8988T (cell line): Measurements from ENCODE around the gene CCDC183.
"Not testable (repeated sequence)": the region's sequence is repeated elsewhere in the genome, so short reads cannot be mapped to it uniquely, and the experiment has no call there.

Experiments used
- DNase-seq: peaks from one replicate; pipeline ENCODE4 v3.0.0; 2011

CCDC183 gene

DNA sequence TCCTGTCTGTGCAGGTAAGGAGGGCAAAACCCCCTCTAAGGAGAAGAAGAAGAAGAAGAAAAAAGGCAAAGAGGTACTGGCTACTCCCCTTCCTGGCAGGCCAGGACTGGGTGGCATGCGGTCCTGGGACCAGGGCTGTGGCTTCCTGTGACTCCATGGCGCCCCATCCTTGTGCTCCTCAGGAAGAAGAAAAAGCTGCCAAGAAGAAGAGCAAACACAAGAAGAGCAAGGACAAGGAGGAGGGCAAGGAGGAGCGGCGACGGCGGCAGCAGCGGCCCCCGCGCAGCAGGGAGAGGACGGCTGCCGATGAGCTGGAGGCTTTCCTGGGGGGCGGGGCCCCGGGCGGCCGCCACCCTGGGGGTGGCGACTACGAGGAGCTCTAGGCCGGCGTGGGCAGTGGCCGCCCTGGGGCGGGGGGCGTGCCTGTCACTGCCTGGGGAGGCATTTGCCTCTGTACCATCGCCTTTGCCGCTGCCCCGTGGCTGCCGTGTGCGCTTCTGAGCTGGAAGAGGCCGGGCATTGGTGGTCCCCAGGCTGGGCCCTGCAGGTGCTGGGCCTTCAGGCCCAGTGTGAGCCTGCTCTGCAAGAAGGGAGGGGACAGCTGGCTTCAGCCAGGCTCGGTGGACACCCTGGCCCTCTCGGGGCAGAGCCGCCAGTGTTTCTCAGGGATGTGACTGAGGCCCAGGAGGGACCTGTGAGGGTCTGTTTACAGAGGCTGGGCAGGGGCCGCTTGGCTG is 44.2 kb downstream of the CCDC183 start:
- DNase-seq, result no peak

DNA sequence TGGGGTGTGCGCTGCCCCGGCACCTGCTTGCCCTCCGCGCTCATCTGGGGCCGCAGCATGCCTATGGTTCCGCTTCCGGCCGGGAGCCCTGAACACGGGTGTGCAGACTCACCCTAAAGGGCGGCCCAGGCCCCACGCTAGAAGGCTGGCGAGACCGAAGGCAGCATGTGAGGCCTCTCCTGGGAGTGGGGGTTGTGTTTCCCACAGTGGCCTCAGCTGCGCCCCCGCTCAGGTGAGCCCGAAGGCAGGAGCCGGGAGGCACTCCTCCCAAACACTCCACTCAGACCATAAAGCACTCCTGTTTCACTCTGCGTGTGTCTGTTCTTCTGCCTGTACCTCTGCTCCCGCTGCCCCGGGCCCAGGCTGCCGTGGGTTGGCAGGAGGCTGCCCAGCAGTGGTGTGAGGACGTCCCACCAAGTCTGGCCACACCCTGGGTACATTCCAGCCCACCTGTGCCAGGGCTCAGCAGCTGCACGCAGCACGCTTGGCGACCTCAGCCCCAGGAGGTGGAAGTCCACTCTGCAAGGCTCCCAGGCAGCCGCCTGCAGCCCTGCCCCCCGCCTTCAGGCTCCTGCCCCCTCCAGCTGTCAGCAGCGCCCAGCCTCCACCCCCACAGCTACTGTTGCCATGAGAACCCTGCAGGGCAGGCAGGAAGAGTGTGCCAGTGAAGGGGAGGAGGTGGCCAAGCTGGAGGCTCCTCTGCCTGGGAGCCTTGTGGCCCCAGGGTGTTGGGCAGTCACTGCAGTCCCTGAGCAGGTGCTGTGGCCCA is 44.9 kb downstream of the CCDC183 start:
- DNase-seq, result no peak

DNA sequence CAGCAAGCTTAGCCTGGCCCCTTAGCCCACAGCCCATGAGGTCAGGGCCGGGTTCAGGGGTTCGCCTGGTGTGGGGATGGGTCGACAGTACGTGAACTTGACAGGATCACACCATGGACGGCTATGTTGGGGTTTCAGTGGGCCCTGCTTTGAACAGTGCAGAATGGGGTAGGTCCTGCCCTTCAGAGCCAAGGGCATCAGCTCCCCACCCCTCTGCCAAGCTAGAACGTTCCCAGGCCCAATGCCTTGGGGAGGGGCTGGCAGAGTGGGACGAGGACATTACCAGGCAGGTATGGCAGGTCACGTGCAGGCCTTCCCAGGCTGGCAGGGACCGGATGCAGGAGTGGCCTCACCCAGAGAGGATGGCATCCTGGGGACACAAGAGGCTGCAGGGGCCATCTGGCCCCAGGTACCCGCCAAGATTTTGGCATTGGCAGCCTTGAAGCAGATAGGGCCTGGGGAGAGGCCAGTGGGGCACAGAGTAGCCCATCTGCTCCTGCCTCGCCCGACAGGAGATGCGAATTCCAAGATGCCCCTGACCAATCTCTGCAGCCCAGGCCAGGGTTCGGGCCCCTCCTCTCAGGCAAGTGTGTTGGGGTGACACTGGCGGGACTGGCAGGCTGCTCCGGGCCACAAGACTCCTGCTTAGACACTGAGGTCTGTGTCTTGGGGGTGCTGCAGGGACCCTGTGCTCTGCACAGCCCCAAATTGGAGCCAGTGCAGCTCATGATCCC is 45.7 kb downstream of the CCDC183 start:
- DNase-seq, result not testable (repeated sequence)

DNA sequence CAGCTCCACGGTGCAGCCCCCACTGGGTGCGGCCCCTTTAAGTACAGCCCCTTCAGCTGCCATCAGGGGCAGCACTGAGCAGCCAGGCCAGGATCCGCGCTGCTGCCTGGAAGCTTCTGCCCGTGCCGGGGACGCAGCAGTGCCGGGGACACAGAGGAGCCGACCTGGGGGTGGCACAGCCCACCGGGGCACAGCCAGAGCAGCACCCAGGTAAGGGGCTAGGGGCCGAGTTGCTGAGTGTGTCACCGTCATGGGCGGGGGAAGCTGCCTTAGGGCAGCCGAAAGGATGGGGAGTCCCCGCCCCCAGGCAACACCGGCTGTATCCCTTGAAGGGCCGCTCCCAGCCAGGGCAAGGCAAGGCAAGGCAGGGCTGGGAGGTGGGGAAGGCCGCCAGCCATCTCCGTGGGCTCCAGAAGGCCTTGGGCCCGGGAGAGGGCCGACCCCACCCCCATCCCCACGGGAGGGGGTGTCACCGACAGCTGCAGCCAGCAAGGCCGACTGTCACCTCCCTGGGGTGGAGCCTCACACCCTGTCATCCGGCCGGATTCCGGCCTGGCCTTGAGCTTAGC is 46.3 kb downstream of the CCDC183 start, which contains the start of gene AJM1:
Gene AJM1 (plus strand): TSS at position 99 of the 569 bp plus-strand sequence. CDS start 1,937 bp downstream, outside the sequence.
- peak; percentile 96 for DNase-seq

DNA sequence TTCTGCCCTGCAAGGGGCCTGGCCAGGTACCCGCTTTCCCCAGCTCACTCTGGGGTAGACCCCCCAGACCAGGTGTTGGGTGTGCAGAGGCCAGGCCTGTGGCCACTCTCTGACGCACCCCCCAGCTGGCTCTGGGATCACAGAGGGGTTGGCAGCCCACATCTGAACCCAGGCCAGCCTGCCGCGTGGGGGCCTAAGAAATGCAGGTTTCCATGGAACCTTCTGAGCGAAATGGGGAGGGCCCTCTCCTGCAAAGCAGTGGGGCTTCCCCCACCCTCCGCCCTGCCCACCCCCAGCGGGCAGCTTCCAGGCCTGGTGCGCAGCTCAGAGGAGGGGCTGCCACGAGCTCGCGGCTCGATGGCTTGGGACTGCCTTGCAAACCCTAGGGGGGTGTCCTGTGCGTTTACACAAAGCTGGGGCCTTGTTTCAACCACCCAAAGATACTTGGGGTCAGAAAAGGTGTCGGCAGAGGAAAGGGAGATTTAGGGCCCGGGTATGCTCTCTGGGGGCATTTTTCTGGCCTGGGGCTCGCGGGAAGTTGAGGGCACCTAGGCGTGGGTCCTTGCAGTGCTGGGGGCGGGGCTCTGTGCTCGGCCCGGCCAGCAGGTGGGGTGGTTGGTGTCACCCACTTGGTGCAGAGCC is 47.1 kb downstream of the CCDC183 start:
- not testable (repeated sequence) for DNase-seq

DNA sequence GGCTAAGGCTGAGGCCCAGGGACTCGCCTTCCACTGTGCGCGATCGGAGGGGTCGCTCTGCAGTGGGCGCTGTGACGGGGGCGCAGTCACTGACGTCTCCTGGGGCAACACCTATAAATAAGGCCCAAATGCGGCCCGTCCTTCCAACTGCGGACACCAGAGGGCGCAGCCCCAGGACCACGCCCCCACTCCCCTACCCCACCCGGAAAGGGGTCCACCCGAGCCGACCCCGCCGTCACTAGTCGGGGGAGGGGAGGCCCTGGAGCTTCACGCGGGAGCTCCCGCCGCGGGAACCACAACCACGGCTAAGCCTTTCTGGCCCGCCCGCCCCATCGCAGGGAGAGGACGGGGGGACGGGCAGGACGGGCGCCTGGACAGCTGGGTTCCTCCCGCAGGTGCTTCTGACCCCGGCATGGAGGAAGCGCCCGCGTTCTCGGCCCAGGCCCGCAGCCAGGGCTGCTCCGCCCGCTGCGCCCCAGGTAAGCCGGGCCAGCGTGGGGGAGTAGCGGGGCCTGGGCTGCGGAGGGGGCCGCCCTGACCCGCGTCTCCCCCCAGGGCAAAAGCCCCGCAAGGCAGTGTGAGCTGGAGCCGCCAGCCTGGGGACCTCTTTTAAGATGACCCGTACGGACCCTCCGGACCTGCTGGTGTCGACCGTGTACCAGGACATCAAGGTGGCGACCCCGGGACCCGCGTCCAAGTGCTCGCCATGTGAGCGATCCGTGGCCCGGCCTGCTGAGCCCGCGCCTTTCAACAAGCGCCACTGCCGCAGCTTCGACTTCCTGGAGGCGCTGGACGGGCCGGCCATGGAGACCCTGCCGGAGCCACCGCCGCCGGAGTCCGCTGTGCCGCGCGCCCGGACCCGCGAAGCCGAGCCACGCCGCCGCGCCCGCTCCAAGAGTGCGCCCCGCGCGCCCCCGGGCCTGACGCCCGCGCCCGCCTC is 47.9 kb downstream of the CCDC183 start:
- DNase-seq, result not testable (repeated sequence)

DNA sequence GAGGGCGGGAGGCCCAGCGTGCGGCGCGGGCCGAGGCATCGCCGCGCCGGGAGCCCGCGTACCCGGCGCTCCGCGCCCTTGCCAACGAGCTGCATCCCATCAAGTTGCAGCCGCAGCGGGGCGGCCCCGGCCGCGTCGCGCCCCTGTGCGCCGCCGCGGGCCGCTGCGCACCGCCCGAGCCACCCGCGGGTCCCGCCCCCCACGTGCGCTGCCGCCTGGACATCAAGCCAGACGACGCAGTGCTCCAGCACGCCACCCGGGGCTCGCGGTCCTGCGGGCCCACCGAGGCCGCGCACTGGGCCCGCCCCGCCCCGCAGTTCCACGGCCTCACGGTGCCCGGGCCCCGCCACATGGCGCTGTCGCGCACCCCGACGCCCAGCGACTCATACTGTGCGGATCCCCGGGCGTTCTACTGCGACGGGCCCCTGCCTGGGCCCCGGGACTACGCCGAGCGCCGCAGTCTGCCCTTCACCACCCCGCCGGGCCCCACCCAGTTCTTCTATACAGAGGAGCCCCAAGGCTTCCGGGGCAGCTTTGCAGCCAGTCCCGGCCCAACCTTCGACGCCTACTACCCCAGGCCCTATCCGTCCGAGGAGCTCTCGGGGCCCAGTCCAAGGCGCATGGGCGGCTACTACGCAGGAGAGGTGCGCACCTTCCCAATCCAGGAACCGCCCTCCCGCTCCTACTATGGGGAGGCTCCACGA is 48.8 kb downstream of the CCDC183 start:
- DNase-seq, result no peak

DNA sequence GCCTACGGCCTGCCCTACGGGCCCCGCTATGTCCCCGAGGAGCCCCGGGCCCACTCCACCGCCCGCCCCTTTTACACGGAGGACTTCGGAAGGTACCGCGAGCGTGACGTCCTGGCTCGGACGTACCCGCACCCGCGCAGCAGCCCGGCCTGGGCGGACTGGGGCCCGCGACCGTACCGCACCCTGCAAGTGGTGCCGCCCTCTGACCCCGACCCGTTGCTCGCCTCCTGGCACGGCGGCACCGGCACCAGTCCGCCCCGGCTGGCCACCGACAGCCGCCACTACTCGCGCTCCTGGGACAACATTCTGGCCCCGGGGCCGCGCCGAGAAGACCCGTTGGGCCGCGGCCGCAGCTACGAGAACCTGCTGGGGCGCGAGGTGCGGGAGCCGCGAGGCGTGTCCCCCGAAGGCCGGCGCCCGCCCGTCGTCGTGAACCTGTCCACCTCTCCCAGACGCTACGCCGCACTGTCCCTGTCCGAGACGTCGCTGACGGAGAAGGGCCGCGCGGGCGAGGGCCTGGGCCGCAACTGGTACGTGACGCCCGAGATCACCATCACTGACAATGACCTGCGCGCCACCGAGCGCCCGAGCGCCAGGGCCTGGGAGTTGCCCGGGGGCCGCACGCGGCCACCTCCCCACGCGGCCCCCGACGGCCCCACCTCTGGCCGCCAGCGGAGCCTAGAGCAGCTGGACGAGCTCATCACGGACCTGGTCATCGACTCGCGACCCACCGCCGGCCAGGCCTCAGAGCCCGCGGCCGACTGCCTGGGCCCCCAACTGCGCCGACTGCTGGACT is 49.5 kb downstream of the CCDC183 start:
- DNase-seq, result no peak

DNA sequence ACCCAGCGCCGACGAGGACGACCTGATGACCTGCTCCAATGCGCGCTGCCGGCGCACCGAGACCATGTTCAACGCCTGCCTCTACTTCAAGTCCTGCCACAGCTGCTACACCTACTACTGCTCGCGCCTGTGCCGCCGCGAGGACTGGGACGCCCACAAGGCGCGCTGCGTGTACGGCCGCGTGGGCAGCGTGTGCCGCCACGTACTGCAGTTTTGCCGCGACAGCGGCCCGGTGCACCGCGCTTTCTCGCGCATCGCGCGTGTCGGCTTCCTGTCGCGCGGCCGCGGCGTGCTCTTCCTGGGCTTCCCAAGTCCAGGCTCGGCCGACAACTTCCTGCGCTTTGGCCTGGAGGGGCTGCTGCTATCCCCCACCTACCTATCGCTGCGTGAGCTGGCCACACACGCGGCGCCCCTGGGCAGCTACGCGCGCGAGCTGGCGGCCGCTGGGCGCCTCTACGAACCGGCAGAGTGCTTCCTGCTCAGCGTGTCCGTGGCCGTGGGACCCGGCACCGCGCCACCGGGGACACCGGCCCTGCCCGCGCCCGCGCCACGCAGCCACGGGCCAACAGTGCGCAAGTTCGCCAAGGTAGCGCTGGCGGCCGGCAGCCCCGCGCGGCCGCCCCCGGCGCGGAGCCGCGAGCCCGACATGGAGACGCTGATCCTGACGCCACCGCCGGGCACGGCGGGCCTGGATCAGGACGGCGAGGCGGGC is 50.4 kb downstream of the CCDC183 start:
- no peak for DNase-seq

DNA sequence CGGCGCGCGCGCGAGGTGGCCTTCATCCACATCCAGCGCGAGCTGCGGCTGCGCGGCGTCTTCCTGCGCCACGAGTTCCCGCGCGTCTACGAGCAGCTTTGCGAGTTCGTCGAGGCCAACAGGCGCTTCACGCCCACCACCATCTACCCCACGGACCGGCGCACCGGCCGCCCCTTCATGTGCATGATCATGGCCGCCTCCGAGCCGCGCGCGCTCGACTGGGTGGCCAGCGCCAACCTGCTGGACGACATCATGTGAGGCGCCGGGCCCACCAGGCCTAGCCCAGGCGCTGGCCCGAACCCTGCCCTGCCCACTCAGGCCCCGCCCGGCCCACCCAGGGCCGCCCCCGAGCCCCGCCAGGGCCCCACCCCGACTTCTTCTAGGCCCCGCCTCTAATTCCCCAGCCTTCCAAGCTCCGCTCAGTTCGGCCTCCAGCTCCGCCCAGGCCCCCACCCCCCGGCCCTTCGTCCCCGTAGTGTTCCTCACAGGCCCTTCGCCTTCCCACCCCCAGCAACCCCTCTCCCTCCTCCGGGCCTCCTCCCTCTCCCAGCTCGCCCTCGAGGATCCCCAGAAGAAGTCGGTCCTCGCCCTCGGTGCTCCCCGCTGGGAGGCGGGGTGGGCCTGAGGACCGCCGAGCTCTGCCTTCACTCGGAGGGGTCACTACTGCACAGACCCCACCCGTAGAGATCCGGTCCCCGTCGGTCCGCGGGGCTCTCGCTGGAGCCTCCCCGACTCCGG is 51.1 kb downstream of the CCDC183 start:
- DNase-seq, result peak; percentile 92

DNA sequence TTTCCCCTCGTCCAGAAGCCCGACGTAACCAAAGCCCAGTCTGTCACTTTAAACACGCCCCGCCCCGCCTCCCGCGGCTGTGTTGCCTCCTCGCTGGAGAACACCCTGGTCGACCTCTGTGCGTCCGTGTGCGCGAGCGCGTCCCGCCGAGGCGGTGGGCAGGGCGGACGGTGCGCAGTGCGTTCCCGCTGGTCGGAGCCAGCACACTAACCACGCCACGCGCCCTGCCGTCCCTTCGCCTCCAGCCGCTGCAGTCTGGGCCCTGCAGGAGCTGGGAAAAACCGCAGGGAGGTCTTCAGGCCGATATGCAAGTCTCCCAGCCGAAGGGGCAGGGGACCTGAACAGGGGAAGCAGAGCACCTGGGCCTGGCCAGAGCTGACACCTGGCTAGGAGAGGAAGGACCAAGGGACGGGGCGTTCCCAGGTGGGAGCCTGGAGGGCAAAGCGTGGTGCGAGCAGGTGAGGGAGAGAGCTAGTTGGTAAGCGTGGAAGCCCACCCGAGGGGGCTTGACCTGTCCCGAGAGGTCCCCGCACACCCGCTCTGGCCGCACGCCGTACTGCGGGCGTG is 51.8 kb downstream of the CCDC183 start:
- peak; percentile 92 for DNase-seq

DNA sequence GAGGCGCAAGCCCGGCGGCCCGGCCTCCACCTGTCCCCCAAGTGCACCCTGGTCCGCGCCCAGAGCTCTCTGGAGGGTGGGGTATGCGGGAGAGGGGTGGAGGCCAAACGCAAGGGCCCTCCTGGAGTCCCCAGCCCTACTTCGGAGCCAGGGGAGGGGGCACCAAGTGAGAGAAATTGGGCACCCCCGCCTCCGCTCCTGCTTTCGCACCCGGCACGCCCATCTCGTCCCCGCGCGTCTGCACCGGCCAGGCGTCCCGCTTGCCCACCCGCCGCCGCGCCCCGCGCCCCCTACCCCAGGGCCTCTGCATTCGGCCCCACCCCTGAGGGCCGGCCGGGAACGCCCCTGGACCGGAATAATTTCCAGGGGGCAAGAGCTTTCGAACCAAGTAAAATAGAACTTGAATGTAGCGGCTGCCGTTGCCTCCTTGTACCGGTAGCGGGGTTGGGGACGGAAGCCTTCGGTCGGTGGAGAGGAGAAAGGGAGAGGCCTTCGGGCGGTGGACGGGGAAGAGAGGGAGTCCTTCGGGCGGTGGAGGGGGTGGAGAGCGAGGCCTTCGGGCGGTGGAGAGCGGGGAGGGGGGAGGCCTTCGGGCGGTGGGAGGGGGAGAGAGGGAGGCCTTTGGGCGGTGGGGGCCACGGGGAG is 52.4 kb downstream of the CCDC183 start:
- DNase-seq, result peak; percentile 94

DNA sequence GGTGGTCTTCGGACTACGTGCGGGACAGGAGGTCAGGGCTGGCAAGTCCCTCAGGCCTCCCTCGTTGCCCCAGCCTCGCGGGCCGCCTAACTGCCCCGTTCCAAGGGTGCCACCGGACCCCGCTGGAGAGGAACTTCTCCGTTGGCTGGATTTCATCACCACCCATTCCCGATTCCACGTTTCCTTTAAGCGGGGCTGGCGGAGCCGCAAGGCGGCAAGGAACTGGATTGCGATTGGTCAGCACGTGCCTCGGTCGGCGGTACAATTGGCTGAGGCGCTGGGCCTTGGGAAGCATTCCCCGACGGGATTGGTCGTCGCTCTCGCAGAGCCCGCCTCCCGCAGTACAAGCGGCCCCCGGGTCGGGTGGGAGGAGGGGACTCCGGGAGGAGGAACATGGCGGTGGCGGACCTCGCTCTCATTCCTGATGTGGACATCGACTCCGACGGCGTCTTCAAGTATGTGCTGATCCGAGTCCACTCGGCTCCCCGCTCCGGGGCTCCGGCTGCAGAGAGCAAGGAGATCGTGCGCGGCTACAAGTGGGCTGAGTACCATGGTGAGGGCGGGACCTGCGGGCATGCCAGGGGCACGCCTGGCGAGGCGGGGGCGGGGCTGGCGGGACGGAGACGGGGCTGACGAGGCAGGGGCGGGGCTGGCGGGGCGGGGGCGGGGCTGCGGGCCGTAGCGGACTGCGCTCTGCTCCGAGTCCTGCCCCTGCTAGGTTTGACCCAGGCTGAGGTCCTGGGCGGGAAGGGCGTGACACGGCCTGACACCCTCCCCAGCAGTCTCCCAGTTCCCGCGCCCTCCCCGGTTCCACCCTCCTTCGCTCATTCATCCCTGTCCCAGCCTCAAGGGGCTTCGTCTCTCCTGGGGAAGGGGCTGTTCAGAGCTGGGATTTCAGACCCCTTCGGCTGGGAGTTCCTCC is 53.2 kb downstream of the CCDC183 start, which contains the start of gene PHPT1:
Gene PHPT1 (plus strand): TSS at position 372 of the 922 bp plus-strand sequence. CDS start 22 bp downstream, at position 394.
- peak; percentile 100 for DNase-seq

DNA sequence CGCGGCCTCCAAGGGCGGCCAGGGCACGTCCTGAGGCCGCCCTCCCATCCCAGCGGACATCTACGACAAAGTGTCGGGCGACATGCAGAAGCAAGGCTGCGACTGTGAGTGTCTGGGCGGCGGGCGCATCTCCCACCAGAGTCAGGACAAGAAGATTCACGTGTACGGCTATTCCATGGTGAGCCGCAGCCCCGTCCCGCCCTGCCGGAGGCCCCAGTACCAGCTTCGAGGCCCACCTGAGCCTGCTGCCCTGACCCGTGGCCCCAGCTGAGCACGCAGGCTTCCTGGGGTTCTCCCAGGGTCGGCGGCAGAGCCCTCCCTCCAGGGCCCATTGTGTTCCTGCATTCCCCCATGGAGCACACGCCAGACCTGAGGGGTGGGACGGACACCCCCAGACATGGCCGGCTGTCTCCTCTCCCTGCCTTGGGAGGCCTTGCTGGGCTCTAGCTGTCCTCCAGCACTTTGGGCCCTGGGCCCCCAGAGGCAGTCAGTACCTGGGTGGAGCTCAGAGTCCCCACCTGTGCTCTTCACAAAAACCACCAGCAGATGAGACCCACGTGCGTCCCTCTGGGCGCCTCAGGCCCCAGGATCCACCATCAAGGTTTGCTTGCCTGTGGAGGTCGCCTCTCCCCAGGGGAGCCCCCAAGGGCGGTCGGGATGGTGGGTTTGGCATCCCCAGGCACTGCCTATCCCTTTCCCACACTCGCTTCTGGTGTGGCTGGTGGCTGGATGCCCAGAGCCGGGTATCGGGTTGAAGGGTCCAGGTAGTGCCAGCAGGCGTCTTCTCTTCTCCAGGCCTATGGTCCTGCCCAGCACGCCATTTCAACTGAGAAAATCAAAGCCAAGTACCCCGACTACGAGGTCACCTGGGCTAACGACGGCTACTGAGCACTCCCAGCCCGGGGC is 54.1 kb downstream of the CCDC183 start:
- DNase-seq, result no peak
